Measurements from ENCODE around the gene SLC27A1.

Gene SLC27A1

GRCh38 chr19:17470068-17470841 is at the start of gene SLC27A1:
Gene SLC27A1, plus strand, starts transcription at chr19:17470524. Its CDS starts 17 bp downstream, at chr19:17470541.
- TF ChIP-seq CTCF (IDR thresholded peaks at IDR 0.05; ENCODE audit: low read depth, low read length) = no peak
- peak; percentile 98 for DNase-seq (ENCODE audit: extremely low read depth, low read depth)

GRCh38 chr19:17421942-17422341 is 48.4 kb upstream of the SLC27A1 start:
- no peak for DNase-seq (ENCODE audit: extremely low read depth, low read depth)
- no peak for TF ChIP-seq CTCF (IDR thresholded peaks at IDR 0.05; ENCODE audit: low read depth, low read length)

- TF ChIP-seq CTCF (IDR thresholded peaks at IDR 0.05; ENCODE audit: low read depth, low read length) = no peak
- no peak for DNase-seq (ENCODE audit: extremely low read depth, low read depth)
Measured at GRCh38 chr19:17423429-17424208, 46.7 kb upstream of the SLC27A1 start.

GRCh38 chr19:17424743-17425365 is 45.5 kb upstream of the SLC27A1 start:
- TF ChIP-seq CTCF (IDR thresholded peaks at IDR 0.05; ENCODE audit: low read depth, low read length) = peak; percentile 47
- no peak for DNase-seq (ENCODE audit: extremely low read depth, low read depth)

GRCh38 chr19:17429641-17430113 is 40.6 kb upstream of the SLC27A1 start:
- DNase-seq (ENCODE audit: extremely low read depth, low read depth) = no peak
- TF ChIP-seq CTCF (IDR thresholded peaks at IDR 0.05; ENCODE audit: low read depth, low read length) = no peak

- DNase-seq (ENCODE audit: extremely low read depth, low read depth) = no peak
Measured at GRCh38 chr19:17431417-17431816, 38.9 kb upstream of the SLC27A1 start.

More at GRCh38 chr19:17431417-17431816, 38.9 kb upstream of the SLC27A1 start:
- TF ChIP-seq CTCF (IDR thresholded peaks at IDR 0.05; ENCODE audit: low read depth, low read length) = no peak

All from AG09319 (cell line).